HG03521 (cell line): ENCODE results near the gene TNFAIP6.
"Not testable (repeated sequence)": the region's sequence is repeated elsewhere in the genome, so short reads cannot be mapped to it uniquely, and the experiment has no call there.

Experiments used
- ATAC-seq: cut with Tn5 transposase; IDR thresholded peaks from one replicate; pipeline ENCODE4 v1.9.1; 2021; ENCODE audit warnings: mild to moderate bottlenecking, moderate library complexity; ENCODE audit not compliant: unreplicated experiment

Gene TNFAIP6, protein sequence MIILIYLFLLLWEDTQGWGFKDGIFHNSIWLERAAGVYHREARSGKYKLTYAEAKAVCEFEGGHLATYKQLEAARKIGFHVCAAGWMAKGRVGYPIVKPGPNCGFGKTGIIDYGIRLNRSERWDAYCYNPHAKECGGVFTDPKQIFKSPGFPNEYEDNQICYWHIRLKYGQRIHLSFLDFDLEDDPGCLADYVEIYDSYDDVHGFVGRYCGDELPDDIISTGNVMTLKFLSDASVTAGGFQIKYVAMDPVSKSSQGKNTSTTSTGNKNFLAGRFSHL

DNA sequence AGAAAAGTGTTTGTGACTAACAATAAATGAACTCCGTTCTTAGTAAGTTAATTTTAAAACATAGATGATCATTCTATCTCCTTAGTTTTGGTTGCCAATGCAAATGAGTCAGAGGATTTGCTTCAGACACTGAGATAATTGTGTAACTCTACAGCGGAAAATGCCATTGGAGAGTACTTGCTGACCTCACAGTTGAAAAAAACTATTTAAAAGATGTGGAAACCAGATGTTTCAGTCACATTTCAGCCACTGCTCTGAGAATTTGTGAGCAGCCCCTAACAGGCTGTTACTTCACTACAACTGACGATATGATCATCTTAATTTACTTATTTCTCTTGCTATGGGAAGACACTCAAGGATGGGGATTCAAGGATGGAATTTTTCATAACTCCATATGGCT, at the start of gene TNFAIP6:
TNFAIP6 (plus strand) TSS at position 234 of the 400 bp plus-strand sequence; CDS start at position 309, 75 bp downstream.
- ATAC-seq: no peak

GRCh38 chr2:151310313-151310712, 47.1 kb upstream of the TNFAIP6 start:
- ATAC-seq: not testable (repeated sequence)

DNA sequence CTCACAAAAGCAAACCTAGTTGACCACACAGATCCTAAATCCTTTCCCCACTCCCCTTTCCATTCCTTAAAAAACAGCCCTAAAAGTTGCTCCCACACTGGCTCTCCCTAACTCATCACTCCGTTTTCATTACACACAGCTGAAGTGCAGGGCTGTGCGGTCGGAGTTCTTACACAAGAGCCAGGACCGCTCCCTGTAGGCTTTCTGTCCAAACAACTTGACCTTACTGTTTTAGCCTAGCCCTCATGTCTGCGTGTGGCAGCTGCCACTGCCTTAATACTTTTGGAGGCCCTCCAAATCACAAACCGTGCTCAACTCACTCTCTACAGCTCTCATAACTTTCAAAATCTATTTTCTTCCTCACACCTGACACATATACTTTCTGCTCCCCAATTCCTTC, 45.0 kb upstream of the TNFAIP6 start:
- ATAC-seq: not testable (repeated sequence)

- ATAC-seq: no peak
Observed at GRCh38 chr2:151315381-151315903, 42.0 kb upstream of the TNFAIP6 start.

- ATAC-seq: no peak
Observed at GRCh38 chr2:151325581-151326095, 31.8 kb upstream of the TNFAIP6 start.

- no peak for ATAC-seq
Observed at GRCh38 chr2:151326554-151326953, 30.8 kb upstream of the TNFAIP6 start.

DNA sequence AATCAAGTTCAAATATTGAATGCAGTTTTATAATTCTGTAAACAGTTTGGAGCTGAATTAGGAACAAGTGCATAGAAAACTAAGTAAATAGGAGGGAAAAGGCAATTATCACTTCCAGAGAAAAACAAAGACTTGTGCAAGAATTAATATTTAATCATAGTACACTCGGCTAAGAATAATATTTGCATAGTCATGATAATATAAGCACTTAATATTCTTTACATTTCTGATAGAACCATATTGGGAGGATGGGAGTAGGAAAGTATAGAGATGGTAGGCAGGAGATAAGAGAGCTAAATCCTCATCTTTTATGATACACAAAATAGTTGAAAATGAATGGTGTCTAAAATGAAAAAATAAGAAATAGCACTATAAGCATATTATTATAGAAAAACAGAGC, 27.4 kb upstream of the TNFAIP6 start:
- ATAC-seq: no peak

DNA sequence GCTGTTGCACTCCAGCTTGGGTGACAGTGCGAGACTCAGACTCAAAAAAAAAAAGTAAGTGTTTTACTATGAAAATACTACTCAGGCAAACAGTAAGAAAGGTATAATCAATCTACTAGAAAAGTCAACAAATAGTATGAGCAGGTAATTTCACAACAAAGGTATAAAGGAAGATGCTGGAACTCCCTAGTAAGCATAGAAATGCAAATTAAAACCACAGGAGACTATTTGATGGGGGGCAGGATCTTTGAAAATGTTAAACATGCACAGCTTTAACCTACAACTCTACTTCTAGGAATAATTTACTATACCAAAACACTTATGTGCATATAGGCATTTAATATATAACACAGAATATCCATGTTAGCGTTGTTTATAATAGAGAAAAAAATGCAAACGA, 24.3 kb upstream of the TNFAIP6 start:
- no peak for ATAC-seq

DNA sequence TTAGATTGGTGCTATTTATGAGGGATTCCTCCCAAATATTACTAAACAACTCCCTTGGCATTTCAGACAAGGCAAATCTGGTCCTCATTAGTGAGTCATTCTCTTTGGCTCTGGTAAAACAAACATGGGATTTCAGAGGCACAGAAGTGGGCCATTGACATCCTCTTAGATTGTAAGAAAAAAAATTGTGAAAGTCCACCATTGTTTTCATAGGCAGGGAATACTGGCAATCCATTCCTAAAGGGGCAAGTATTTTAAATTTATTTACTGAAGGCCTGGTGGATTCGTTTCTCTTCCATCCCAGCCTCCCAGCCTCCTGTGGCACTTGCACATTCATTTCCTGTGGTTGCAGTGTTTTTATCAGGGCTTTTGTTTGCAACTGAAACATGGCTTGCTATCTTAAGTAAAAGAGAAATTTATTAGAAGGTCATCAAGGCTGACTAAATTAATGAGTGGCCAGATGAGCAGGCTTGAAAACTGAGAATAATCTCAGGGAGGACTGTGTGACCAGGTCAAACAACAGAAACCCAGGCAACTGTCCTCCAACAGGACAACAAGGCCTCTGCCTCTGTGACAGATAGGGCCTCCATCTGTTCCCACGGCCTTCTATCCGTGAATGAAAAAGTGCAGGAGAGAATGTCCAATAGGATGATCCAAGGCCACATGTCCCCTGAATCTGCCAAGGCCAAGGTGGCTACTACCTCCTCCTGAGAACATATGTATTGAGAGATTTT, 23.1 kb upstream of the TNFAIP6 start:
- ATAC-seq: no peak

- ATAC-seq: no peak
Observed at GRCh38 chr2:151336863-151337371, 20.5 kb upstream of the TNFAIP6 start.

DNA sequence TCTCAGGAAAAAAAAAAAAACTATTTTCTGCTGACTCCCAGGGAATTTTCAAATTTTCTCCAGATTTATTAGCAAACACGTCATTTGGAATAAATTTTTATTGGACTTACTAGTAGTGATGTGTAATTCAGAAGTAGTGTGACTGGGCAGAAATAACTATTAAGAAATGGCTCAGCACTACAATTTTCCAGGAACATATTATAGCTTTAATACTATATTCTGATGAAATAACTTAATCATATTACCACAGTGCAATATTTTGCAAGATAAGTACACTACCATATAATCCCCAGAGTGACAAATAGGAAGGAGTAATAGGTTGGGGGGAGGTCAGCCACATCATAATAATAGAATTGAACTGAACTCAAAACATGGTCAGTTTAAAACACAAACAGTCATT, 19.7 kb upstream of the TNFAIP6 start:
- ATAC-seq: no peak

- no peak for ATAC-seq
Observed at GRCh38 chr2:151338115-151338514, 19.3 kb upstream of the TNFAIP6 start.

DNA sequence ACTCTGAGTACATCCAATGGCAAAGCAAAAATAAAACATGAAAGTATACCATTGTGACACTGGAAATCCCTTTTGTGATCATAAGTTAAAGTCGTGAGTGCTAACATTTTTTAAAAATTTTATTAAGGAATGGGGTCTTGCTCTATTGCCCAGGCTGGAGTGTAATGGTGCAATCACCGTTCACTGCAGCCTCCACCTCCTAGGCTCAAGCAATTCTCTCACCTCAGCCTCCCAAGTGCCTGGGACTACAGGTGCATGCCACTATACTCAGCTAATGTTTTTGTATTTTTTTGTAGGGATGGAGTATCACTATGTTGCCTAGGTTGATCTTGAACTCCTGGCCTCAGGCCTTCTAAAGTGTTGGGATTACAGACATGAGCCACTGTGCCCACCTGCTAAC, 14.3 kb upstream of the TNFAIP6 start:
- no peak for ATAC-seq

DNA sequence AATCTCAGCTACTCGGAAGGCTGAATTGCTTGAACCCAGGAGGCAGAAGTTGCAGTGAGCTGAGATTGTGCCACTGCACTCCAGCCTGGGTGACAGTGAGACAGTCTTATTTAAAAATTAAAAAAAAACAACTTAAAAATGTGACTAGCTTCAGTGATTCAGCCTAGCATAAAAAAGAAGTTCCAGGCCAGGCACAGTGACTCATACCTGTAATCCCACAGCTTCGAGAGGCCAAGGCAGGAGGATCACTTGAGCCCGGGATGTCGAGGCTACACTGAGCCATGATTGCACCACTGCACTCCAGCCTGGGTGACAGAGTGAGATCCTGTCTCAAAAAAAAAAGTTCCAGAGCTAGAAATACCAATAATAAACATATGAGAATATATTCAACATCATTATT, 13.2 kb upstream of the TNFAIP6 start:
- not testable (repeated sequence) for ATAC-seq

DNA sequence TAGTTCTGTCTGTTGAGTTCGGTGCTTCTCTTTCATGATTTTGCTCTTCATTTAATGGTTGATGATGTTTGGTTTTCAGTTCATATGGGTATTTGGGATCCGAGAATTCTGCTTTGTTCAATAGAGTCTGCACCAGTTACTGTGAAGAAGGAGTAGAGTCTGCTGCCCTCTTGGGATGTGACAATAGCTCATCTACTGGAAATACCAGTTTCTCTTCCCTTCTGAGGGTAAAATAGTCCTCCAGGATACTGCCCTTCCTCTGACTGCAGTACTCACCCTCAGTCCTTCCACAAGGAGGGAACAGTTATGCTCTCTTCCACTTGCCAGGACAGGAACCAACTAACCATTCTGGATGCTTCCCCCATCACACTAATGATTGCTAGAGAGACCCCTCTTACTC, 12.5 kb upstream of the TNFAIP6 start:
- no peak for ATAC-seq

DNA sequence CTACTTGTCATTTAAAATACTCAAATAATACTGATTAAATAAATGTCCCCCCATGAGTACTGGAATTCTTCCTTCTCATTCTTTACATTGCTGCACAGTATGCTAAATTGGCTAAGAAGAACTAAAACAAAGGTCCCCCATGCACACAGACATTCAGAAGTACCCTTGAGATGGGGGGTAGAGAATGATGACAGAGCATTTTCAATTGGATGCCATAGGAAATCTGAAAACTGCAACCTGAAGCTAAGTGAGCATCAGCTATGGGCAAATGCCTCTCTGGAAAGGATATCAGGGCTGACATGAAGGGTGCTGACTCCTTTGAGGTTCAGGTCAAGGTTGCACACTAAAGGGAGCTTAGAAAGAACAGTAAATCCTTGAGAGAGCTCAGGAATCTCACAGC, 10.1 kb upstream of the TNFAIP6 start:
- ATAC-seq: no peak

DNA sequence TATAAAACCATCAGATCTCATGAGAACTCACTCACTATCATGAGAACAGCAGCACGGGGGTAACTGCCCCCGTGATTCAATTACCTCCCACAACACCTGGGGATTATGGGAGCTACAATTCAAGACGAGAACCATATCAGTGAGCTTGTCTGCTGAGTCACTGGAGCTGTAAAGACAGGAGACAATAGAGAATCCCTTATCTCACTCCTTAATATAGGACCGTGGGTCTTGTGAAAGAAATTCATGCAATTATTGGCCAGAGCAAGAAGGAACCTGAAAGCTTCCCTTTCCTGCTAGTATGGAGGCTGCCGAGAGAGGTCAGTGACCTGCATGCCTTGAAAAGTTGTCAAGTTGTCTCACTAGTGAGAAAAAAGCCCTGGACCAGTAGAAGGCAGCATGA, 9.5 kb upstream of the TNFAIP6 start:
- no peak for ATAC-seq

DNA sequence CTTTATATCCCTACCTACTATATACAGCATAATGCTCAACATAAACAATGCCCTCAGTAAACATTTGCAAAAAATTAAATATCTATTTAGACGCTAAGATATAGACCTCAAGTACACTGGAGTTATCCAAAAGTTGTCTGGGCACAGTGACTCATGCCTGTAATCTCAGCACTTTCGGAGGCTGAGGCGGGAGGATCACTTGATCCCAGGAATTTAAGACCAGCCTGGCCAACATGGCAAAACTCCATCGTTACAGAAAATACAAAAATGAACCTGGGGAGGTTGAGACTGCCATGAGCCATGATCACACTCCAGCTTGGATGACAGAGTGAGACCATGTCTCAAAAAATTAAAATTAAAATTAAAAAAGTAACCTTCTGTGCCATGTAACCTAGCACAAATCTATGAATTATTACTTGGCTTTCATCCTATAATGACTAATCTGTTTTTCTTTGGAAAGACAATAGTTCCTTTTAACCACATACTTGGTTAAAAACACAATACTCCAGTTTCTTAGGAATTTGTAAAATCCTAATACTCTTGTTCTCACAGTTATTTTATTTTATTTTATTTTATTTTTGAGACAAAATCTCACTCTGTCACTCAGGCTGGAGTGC, 6.7 kb upstream of the TNFAIP6 start:
- no peak for ATAC-seq

DNA sequence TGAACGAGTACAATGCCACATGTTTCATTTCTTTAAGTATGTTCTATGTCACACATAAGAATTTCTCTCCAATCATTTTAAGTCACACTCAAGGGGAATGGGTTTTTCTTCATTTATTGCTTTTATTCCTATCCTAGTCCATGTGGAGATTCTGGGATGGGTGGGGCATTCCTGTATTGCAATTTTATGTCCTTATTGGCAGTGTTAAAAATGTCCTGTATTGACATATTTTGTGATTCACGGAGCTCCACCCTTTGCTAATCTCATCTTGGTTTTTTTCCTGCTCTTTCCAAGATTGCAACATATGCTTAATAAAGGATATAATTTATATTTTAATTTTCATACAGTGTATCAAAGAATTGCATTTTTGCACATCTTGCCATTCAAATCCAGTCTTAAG, 3.4 kb upstream of the TNFAIP6 start:
- ATAC-seq: no peak

DNA sequence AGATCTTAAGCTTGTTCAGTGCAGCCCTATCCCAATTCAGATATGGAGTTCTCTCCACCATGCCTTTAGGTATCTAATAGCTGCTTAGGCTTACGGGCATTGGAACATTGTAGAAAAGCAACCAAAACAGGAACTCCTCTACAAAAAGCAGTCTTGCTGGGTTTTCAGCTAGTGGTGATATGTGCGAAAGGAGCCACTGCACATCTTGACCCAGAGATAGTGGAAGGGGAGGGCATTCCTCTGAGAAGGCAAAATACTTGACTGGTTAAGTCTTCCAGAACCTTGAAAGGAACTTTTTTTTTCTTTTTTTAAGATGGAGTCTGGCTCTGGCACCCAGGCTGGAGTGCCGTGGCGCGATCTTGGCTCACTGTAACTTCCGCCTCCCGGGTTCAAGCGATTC, 2.6 kb upstream of the TNFAIP6 start:
- no peak for ATAC-seq

- ATAC-seq: no peak
Observed at GRCh38 chr2:151358166-151358970, 976 bp downstream of the TNFAIP6 start.
